ENCODE data around the gene LRCH1.

DNA sequence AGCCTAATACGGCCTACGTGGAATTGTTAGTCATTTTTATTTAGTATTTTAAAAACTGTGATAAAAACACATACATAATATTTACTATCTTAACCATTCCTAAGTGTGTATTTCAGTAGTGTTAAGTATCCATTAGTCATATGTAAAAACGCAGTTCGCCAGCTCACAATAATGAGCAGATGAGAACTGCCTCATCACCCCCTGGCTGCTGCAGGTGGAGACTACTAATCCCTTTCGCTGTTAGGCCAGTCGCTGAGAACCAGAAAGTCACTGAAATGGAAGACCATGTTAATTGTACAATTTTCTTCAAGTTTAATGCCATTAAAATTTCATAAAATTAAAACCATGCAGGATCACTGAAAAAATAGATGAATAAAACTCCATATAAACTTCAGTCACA lies 242.4 kb downstream of the LRCH1 start:
- TF ChIP-seq POLR2A (IDR thresholded peaks at IDR 0.05; ENCODE audit: low read length) (no peak), GATA1 (IDR thresholded peaks at IDR 0.05; ENCODE audit: low read depth, low read length) (no peak)

All from erythroblast (primary cell).